ENCODE measurements around the gene MB21D2.
A peak's percentile ranks its signal among the peaks of the same experiment; 100 is the strongest.

MB21D2 gene

DNA sequence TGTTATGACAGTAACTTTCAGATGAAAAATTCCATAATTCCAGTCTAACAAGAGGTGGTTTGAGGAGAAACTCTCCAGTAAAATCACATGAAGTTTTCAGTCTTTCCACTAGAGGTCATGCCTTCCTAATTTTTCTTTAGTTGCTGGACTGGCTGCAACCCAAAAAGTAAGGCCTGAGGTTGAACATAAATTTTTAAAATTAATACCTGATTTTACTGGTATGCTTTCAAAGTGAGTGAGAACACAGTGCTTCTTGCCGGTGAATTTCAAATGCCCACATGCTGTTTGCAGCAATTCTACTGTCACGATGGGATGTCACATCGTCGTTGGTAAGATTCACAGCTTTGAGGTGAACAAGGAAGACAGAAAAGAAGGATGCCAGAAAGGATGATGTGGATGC, 101.3 kb downstream of the MB21D2 start:
- no peak overlapping the region for H3K4me2 ChIP-seq (ENCODE audit: low read depth, low read length)

DNA sequence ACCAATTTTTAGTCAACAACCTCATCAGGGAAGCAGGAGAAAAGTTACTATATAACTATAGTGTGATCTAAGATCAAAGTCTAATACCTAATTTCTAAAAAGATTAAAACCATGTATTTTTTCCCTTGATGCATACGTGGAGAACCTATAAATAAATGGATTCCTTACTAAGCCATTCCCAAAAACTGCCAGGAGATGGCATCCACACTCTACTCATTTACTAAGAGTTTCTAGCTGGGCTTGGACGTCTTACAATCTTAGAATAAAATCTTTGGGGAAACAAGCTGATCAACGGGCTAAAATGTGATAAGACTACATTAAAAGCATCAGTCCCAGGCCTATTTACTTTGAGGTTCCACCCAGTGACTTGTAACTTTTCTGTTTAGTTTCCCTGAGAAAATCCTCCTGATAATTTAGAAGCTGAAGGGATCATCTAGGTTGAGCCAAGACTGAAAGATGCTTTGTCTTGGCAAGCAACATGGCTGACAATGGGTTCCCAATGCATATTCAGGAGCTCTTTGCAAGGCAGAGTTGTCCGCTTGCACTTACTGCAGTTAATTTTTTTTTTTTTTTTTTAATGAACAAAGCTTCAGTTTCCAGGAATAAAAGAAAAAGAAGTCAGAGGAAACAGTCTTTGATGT, 104.8 kb downstream of the MB21D2 start:
- Histone ChIP-seq H3K79me2 (ENCODE audit: low read length) (no peaks in the 10 kb centered on the region), H3K27ac (ENCODE audit: low read length) (no peak overlapping the region), H3F3A (ENCODE audit: insufficient read depth, low read length) (no peaks in the 10 kb centered on the region), H3K4me1 (ENCODE audit: low read length) (no peaks in the 10 kb centered on the region), H3K36me3 (replicated peaks; ENCODE audit: insufficient read depth, low read length) (no peaks in the 10 kb centered on the region), H2AFZ (ENCODE audit: low read length) (no peak overlapping the region), H4K20me1 (ENCODE audit: insufficient read depth, low read length) (no peaks in the 10 kb centered on the region), H3K4me2 (ENCODE audit: low read depth, low read length) (no peak overlapping the region), H3K9me3 (replicated peaks; ENCODE audit: insufficient read depth, low read length) (no peaks in the 10 kb centered on the region), H3K27me3 (replicated peaks; ENCODE audit: insufficient read depth, low read length) (no peaks in the 10 kb centered on the region), H3K9ac (ENCODE audit: low read length) (no peak overlapping the region), H3K9me2 (replicated peaks; ENCODE audit: insufficient read depth, low read length) (no peaks in the 10 kb centered on the region), H3K4me3 (ENCODE audit: low read length) (no peak overlapping the region)
- DNase-seq: peak; percentile 53
- TF ChIP-seq, protein P1, sequence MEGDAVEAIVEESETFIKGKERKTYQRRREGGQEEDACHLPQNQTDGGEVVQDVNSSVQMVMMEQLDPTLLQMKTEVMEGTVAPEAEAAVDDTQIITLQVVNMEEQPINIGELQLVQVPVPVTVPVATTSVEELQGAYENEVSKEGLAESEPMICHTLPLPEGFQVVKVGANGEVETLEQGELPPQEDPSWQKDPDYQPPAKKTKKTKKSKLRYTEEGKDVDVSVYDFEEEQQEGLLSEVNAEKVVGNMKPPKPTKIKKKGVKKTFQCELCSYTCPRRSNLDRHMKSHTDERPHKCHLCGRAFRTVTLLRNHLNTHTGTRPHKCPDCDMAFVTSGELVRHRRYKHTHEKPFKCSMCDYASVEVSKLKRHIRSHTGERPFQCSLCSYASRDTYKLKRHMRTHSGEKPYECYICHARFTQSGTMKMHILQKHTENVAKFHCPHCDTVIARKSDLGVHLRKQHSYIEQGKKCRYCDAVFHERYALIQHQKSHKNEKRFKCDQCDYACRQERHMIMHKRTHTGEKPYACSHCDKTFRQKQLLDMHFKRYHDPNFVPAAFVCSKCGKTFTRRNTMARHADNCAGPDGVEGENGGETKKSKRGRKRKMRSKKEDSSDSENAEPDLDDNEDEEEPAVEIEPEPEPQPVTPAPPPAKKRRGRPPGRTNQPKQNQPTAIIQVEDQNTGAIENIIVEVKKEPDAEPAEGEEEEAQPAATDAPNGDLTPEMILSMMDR (IDR thresholded peaks at IDR 0.05; ENCODE audit: low read length): peak; percentile 55
- TF ChIP-seq EZH2 (optimal IDR thresholded peaks at IDR 0.05; ENCODE audit: low read depth, low read length): no peak

More for the DNA sequence above, 101.3 kb downstream of the MB21D2 start:
- no peaks in the 10 kb centered on the region for H3K27me3 ChIP-seq (replicated peaks; ENCODE audit: insufficient read depth, low read length)
- H3K9me3 ChIP-seq (replicated peaks; ENCODE audit: insufficient read depth, low read length): no peaks in the 10 kb centered on the region
- no peak overlapping the region for H3K27ac ChIP-seq (ENCODE audit: low read length)
- H3K9me2 ChIP-seq (replicated peaks; ENCODE audit: insufficient read depth, low read length): no peaks in the 10 kb centered on the region
- no peaks in the 10 kb centered on the region for H3K36me3 ChIP-seq (replicated peaks; ENCODE audit: insufficient read depth, low read length)
- peak; percentile 52 for DNase-seq
- H3K4me3 ChIP-seq (ENCODE audit: low read length): no peak overlapping the region
- no peak overlapping the region for H2AFZ ChIP-seq (ENCODE audit: low read length)
- H3K4me1 ChIP-seq (ENCODE audit: low read length): no peaks in the 10 kb centered on the region
- H4K20me1 ChIP-seq (ENCODE audit: insufficient read depth, low read length): no peaks in the 10 kb centered on the region
- H3K79me2 ChIP-seq (ENCODE audit: low read length): no peaks in the 10 kb centered on the region
- TF ChIP-seq EZH2 (optimal IDR thresholded peaks at IDR 0.05; ENCODE audit: low read depth, low read length) (no peak), EZH2phosphoT487 (IDR thresholded peaks at IDR 0.05; ENCODE audit: low read length) (no peak)
- TF ChIP-seq, protein P1 (IDR thresholded peaks at IDR 0.05; ENCODE audit: low read length): peak; percentile 82
- H3F3A ChIP-seq (ENCODE audit: insufficient read depth, low read length): no peaks in the 10 kb centered on the region
- no peak overlapping the region for H3K9ac ChIP-seq (ENCODE audit: low read length)

DNA sequence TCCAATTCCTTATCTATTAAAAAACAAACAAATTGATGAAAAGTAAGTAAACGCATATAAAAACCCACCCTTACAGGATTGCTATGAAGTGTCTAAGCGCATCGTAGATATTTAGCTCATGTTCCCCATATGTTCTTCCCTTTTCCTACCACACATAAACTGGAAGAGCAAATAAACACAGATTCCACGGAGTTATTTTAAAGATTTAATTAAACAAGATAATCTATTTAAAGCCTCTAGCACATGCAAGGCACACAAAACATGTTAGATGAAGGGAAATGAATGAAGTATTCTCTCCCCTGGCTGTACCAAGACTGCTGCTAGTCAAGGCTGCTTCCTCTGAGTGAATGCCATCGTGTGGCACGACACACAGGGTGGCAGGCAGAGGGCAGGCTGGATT, 111.9 kb downstream of the MB21D2 start:
- no peak overlapping the region for H3K4me2 ChIP-seq (ENCODE audit: low read depth, low read length)
- no peaks in the 10 kb centered on the region for H3K9me3 ChIP-seq (replicated peaks; ENCODE audit: insufficient read depth, low read length)

More for the DNA sequence above, 111.9 kb downstream of the MB21D2 start:
- no peak overlapping the region for H2AFZ ChIP-seq (ENCODE audit: low read length)
- no peak overlapping the region for H3K9ac ChIP-seq (ENCODE audit: low read length)
- no peaks in the 10 kb centered on the region for H3F3A ChIP-seq (ENCODE audit: insufficient read depth, low read length)
- no peak overlapping the region for H3K27ac ChIP-seq (ENCODE audit: low read length)
- no peaks in the 10 kb centered on the region for H3K4me1 ChIP-seq (ENCODE audit: low read length)
- no peaks in the 10 kb centered on the region for H4K20me1 ChIP-seq (ENCODE audit: insufficient read depth, low read length)
- H3K27me3 ChIP-seq (replicated peaks; ENCODE audit: insufficient read depth, low read length): no peaks in the 10 kb centered on the region
- TF ChIP-seq, protein P1 (IDR thresholded peaks at IDR 0.05; ENCODE audit: low read length): no peak
- TF ChIP-seq EZH2 (optimal IDR thresholded peaks at IDR 0.05; ENCODE audit: low read depth, low read length): no peak
- no peak for TF ChIP-seq EZH2phosphoT487 (IDR thresholded peaks at IDR 0.05; ENCODE audit: low read length)
- H3K79me2 ChIP-seq (ENCODE audit: low read length): no peaks in the 10 kb centered on the region
- no peak overlapping the region for H3K4me3 ChIP-seq (ENCODE audit: low read length)
- DNase-seq: no peak
- no peaks in the 10 kb centered on the region for H3K36me3 ChIP-seq (replicated peaks; ENCODE audit: insufficient read depth, low read length)
- H3K9me2 ChIP-seq (replicated peaks; ENCODE audit: insufficient read depth, low read length): no peaks in the 10 kb centered on the region

All from MM.1S (cell line).